Activated CD8-positive, alpha-beta memory T cell treated with anti-CD3 and anti-CD28 coated beads, Interleukin-2, amount 50 U/mL, for 1 hour (primary cell): Measurements from ENCODE around the gene AGBL4.
"Not testable (repeated sequence)": the region's sequence is repeated elsewhere in the genome, so short reads cannot be mapped to it uniquely, and the experiment has no call there.

Source experiments
- DNase-seq: peaks from one replicate; pipeline ENCODE4 v3.0.0-alpha.2; 2020; ENCODE audit errors: extremely low read depth

The AGBL4 gene

GRCh38 chr1:48547561-48548220 lies 1476.1 kb downstream of the AGBL4 start:
- DNase-seq = no peak

GRCh38 chr1:48543854-48544253 lies 1479.9 kb downstream of the AGBL4 start:
- DNase-seq = no peak

DNA sequence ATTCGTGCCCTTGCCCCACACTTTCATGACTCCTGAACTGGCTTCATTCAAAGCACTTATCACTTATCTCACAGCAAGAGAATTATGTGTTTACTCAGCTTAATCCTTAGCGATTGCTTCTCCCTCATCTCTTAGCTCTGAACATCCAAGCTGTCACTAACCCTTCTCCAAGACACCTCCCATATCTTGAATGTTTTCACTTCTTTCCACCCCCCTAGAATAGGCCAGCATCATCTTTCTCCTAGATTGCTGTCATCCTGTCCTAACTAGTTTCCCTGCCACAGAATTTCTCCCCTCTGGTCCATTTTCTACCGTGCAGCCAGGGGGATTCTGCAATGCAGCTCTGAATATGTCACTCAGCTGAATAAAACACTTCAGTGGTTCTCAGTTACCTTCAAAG lies 1483.2 kb downstream of the AGBL4 start:
- DNase-seq = no peak

DNA sequence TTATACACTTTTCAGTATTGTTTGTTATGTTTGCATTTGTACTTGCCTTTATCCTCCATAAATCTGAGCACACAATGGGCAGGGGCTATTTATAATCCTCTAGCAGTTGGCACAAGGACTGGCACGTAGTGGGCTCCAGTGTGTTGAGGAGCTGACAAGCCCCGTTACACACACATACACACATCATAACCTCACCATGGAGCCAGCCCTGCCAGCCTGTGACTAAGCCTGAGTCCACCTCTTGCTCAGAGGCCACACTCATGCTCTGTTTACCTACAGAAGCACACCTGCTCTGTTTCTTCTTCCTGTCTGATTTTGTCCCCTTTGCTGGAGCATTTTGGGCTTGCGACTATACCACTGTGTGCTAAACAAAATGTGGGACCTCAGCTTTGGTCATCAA lies 1487.3 kb downstream of the AGBL4 start:
- DNase-seq = no peak

GRCh38 chr1:48532976-48533375 lies 1490.8 kb downstream of the AGBL4 start:
- DNase-seq = no peak

DNA sequence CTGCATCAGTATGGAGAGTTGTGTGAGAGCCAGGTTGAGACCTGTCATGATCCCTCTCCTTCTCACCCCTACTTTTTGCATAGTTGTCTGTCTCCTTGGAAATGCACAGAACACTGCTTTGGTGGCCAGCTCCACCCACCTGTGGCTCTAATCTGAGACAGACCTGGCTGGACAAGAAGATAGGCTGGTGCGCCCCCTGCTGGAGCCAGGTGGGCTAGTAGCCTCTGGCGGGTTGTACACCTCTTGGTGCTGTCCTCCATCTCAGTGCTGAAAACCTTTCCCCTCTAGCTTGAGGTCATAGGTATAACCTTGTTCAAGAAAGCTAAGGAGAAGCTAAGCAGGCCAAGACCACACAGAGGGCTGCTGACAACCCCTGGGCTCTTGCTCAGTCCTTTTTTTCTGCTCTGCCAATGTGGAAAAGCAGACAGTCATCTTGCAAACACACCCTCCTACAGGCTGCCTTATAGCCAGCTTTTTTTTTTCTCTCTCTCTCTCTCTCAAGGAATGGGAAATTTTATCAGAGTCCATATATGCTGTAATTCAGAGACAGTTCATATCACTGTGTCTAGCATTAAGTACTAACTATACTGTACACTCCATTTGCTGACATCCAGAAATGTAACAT lies 1492.9 kb downstream of the AGBL4 start:
- DNase-seq = no peak

GRCh38 chr1:48527051-48527450 lies 1496.7 kb downstream of the AGBL4 start:
- no peak for DNase-seq

DNA sequence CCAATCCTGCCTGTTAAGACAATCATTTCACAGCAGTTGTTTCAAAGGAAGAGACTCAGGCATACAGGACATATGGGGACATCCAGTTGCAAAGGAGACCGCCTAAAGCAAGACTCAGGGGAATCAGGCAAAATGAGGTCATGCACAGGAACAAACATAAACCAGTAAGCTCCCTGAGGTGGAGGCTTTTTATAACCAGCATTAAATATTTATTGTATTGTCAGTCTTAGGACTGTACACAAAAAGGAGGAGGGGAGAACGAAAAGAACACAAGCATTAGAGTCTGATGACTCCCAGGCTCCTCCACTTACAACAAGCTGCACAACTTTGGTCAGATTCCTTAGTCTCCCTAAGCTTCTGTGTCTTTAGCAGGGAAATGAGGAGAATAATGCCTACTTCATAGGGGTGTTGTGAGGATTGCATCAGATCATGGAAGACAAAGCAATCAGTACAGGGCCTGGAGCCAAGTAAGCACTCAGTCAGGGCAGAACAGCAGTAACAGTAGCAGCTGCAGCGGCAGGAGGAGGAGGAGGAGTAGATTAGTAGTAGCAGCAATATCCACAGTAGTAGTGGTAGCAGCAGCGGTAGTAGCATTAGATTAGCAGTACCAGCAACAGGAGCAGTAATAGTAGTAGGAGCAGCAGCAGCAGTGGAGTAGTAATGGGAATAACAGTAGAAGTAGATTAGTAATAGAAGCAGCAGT lies 1497.6 kb downstream of the AGBL4 start:
- DNase-seq = no peak

DNA sequence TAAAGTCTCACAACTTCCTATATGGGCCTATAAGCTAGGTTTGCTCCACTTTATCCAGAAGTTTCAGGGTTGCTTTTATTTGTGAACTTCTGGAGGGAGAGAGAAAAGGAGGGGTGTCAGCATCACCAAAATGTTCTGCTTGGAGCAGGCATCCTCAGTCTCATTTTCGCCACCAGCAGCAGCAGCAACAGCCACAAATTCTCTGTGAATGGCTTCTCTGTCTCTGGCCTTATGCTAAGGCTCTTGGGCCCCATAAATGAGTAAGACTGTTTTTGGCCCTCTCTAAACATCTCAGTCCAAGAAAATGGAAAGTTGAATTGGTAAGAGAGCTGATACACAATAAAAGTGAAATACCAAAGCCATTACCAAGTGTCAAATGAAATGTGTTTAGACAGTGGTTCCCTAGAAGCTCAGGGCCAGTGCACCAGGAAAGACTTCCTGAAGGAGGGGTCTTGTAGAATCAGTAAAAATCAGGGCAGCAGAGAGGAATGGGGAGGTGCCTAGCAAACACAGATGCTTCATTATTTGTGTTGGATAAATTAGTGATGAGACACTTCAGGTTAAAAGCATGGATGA lies 1498.8 kb downstream of the AGBL4 start:
- DNase-seq = no peak

- DNase-seq = no peak
Observed at GRCh38 chr1:48523558-48523957, 1500.2 kb downstream of the AGBL4 start.

GRCh38 chr1:48519896-48520295 lies 1503.9 kb downstream of the AGBL4 start:
- DNase-seq = not testable (repeated sequence)

- no peak for DNase-seq
Observed at GRCh38 chr1:48506870-48507269, 1516.9 kb downstream of the AGBL4 start.

GRCh38 chr1:48500541-48501450 lies 1523.0 kb downstream of the AGBL4 start:
- DNase-seq = no peak

DNA sequence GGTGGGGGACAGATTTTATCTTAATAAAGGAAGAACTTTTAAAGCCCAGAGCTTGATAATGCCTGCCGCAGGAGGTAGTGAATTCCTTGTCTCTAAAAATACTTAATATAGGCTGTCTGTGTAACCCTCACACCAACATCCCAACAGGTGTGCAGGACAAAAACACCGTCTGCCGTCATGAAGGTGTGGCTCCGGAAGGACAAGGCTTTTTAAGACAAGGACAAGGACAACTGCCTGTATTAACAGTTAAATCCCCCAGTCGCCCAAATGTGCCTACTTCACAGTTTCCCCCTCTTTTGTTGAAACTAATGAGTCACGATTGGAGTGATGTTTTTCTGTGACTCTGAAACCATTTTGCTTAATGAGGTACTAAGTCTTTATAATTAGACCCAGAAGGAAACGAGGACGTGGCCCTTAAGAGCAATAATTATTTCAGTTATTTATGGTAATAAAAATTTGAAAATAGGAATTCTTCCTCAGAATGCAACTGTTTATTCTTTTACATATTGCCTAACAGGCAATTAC lies 1524.5 kb downstream of the AGBL4 start:
- DNase-seq = no peak

- peak; percentile 26 for DNase-seq
Observed at GRCh38 chr1:48498096-48498791, 1525.5 kb downstream of the AGBL4 start.

- no peak for DNase-seq
Observed at GRCh38 chr1:48495911-48496310, 1527.8 kb downstream of the AGBL4 start.

- DNase-seq = no peak
Observed at GRCh38 chr1:48495166-48495565, 1528.6 kb downstream of the AGBL4 start.

DNA sequence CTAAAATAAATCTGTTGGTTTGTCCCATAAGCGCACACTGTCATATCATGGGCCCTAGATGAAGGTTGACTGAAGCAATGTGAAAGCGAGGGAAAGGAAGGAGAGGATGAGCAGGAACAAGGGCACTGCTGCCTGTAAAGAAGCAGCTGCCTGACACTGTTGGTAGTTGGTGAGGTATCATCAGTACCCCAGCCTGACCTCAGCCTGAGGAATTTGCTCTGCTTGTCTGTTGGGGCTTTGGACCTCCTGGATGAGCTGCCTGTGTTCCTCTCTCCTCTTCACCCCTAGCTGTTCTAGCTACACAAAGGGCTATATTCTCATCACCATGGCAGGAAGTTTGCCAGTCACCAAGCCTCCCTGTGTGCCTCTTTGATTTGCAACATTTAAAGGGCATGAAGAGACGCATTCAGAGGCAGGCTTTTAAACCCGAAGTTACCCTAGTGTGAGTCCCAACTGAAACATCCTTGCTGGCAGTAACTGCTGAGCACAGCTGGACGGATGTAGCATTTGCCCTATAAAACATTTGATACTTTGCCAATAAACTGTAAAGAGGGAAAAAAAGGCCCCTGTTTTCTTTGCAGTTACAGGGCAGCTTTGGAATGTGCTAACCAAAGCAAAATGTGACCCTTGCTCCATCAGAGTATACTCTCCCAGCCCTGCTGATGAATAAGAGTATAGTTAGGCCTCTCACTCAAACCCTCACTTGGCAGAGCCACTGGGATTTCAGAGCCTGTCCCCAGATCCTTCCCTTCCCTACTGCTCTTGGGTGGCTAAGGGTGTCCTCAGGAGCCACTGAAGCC lies 1529.6 kb downstream of the AGBL4 start:
- DNase-seq = no peak

DNA sequence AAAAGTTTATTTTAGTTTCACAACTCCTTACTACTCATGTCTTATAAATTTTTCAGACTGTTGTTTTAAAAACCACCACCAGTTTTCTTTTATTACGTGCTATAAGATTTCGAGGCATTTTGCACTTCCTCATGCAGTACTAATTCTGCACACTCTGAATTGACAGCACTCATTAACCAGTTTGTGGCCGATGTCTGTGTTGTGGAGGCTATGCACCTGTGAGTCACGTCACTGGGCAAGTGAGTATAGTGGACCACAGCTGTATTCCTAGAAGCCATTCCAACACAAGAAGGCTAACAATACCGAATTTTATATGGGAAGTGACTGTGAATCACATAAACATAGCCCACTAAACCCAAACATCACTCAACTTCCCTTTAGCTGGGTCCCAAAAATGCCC lies 1530.7 kb downstream of the AGBL4 start:
- no peak for DNase-seq

GRCh38 chr1:48492392-48492791 lies 1531.4 kb downstream of the AGBL4 start:
- no peak for DNase-seq
